ENCODE measurements around the gene CD68.
A peak's percentile ranks its signal among the peaks of the same experiment; 100 is the strongest.

Gene CD68

GRCh38 chr17:7559320-7560171 lies 19.9 kb upstream of the CD68 start:
- TF ChIP-seq REST (IDR thresholded peaks at IDR 0.05; ENCODE audit: insufficient read depth in 1 of 2, low read depth in 2 of 2, low read length in 2 of 2): no peak
- TF ChIP-seq TAF1 (IDR thresholded peaks at IDR 0.05; ENCODE audit: borderline replicate concordance, insufficient read depth, low read length): no peak
- no peak for TF ChIP-seq POLR2AphosphoS5 (IDR thresholded peaks at IDR 0.05; ENCODE audit: low read depth, low read length)

GRCh38 chr17:7560172-7561027 lies 19.0 kb upstream of the CD68 start:
- TF ChIP-seq REST (IDR thresholded peaks at IDR 0.05; ENCODE audit: insufficient read depth in 1 of 2, low read depth in 2 of 2, low read length in 2 of 2) (no peak), TAF1 (IDR thresholded peaks at IDR 0.05; ENCODE audit: borderline replicate concordance, insufficient read depth, low read length) (no peak), SIN3A (IDR thresholded peaks at IDR 0.05; ENCODE audit: borderline replicate concordance, insufficient read depth, low read length) (no peak), FOXP2 (optimal IDR thresholded peaks at IDR 0.05; ENCODE audit: borderline replicate concordance, extremely low read depth, extremely low read length, insufficient read depth) (no peak), POLR2AphosphoS5 (IDR thresholded peaks at IDR 0.05; ENCODE audit: low read depth, low read length) (0 out of 2 replicates have a peak, but pooled peaks have one; percentile 7)

GRCh38 chr17:7561028-7561575 lies 18.3 kb upstream of the CD68 start:
- no peak; the same call in 1 of the 2 replicates for TF ChIP-seq TAF1 (IDR thresholded peaks at IDR 0.05; ENCODE audit: borderline replicate concordance, insufficient read depth, low read length)
- TF ChIP-seq SIN3A (IDR thresholded peaks at IDR 0.05; ENCODE audit: borderline replicate concordance, insufficient read depth, low read length): 0 out of 2 replicates have a peak, but pooled peaks have one; percentile 48
- TF ChIP-seq FOXP2 (optimal IDR thresholded peaks at IDR 0.05; ENCODE audit: borderline replicate concordance, extremely low read depth, extremely low read length, insufficient read depth): peak; percentile 25

- TF ChIP-seq POLR2AphosphoS5 (IDR thresholded peaks at IDR 0.05; ENCODE audit: low read depth, low read length): peak; percentile 45; the same call in 1 of the 2 replicates
- TF ChIP-seq TAF1 (IDR thresholded peaks at IDR 0.05; ENCODE audit: borderline replicate concordance, insufficient read depth, low read length): no peak
- TF ChIP-seq FOXP2 (optimal IDR thresholded peaks at IDR 0.05; ENCODE audit: borderline replicate concordance, extremely low read depth, extremely low read length, insufficient read depth): peak; percentile 81
- TF ChIP-seq SIN3A (IDR thresholded peaks at IDR 0.05; ENCODE audit: borderline replicate concordance, insufficient read depth, low read length): no peak
Measured at GRCh38 chr17:7561589-7562207, 17.7 kb upstream of the CD68 start, which contains the start of gene SENP3. Gene SENP3 (plus strand): TSS chr17:7561919. CDS start chr17:7563077, 1,158 bp downstream.

- TF ChIP-seq REST (IDR thresholded peaks at IDR 0.05; ENCODE audit: insufficient read depth in 1 of 2, low read depth in 2 of 2, low read length in 2 of 2) (no peak), FOXP2 (optimal IDR thresholded peaks at IDR 0.05; ENCODE audit: borderline replicate concordance, extremely low read depth, extremely low read length, insufficient read depth) (no peak), TAF1 (IDR thresholded peaks at IDR 0.05; ENCODE audit: borderline replicate concordance, insufficient read depth, low read length) (no peak), SIN3A (IDR thresholded peaks at IDR 0.05; ENCODE audit: borderline replicate concordance, insufficient read depth, low read length) (no peak), POLR2AphosphoS5 (IDR thresholded peaks at IDR 0.05; ENCODE audit: low read depth, low read length) (no peak)
Measured at GRCh38 chr17:7562208-7562605, 17.2 kb upstream of the CD68 start.

Data from PFSK-1 (cell line).